GM21576 (cell line): Measurements from ENCODE around the gene RANBP1.
"Not testable (repeated sequence)": the region's sequence is repeated elsewhere in the genome, so short reads cannot be mapped to it uniquely, and the experiment has no call there.

Experiments used
- ATAC-seq: cut with Tn5 transposase; IDR thresholded peaks from one replicate; pipeline ENCODE4 v1.9.1; 2021; ENCODE audit warnings: mild to moderate bottlenecking, moderate library complexity; ENCODE audit not compliant: unreplicated experiment

The RANBP1 gene

DNA sequence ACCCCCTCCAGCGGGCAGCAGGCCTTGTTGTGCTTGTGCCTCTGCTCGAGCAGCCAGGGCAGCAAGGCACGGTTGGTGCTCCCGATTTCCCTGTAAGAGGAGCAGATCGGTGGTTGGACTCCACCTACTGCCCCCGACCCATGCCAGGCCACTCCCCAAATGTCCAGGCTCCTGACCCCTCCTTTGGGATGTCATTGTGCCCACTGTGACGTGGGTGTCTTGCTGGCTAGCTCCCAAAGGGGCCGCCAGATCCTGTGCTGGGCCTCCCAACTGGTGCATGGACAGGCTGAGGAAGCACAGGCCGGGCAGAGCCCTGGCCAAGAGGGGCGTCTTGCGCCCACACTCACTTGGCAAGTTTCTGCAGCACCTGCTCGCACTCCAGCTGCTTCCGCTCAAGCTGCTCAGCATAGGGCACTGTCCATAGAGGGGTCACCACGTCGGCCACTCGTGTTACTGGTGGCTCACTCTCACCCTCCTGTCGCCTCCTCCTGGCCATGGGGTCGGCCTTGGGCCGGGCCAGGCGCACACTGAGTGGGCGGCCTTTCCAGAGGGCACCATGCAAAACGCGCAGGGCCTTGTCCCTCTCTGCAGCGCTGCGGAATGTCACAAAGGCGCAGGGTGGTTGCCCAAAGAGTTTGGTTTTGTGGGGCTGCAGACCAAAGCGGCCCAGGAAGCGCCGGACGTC, at the start of gene RANBP1:
Gene RANBP1 (plus strand): TSS at position 414 of the 685 bp plus-strand sequence. CDS start 81 bp downstream, at position 495.
- ATAC-seq, result no peak

DNA sequence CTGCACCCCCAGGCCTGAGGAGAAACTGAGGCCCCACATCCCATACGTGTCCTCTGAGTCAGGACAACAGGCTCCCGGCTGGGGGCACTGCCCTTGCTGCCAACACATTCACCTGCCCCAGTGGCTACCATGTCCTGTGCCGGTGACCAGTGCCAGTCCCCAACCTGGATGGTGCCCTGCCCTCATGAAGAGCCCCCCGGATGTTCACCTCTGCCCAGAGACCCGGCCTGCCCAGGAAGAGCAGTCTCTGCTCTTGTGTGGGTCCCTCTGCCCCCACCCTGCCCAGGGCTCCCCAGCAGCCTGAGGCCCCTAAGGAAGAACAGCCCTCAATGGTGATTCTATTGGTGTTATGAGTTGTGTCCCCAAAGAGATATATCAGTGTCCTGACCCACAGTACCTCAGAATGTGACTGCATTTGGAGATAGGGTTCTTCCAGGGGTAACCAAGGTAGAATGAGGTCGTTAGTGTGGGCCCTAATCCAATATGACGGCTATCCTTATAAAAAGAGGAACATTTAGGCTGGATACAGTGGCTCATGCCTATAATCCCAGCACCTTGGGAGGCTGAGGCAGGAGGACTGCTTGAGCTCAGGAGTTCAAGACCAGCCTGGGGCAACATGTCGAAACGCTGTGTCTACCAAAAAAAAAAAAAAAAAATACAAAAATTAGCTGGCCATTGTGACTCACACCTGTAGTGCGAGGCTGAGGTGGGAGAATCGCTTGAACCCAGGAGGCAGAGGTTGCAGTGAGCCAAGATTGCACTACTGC, 49.1 kb upstream of the RANBP1 start:
- ATAC-seq, result no peak

DNA sequence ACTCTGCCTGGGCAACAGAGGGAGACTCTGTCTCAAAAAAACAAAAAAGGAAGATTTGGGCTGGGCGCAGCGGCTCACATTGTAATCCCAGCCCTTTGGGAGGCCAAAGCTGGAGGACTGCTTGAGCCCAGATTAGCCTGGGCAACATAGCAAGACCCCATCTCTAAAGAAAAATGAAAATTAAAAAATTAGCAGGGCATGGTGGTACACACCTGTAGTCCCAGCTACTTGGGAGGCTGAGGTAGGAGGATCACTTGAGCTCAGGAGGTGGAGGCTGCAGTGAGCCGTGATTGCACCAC, 48.6 kb upstream of the RANBP1 start:
- ATAC-seq, result not testable (repeated sequence)

DNA sequence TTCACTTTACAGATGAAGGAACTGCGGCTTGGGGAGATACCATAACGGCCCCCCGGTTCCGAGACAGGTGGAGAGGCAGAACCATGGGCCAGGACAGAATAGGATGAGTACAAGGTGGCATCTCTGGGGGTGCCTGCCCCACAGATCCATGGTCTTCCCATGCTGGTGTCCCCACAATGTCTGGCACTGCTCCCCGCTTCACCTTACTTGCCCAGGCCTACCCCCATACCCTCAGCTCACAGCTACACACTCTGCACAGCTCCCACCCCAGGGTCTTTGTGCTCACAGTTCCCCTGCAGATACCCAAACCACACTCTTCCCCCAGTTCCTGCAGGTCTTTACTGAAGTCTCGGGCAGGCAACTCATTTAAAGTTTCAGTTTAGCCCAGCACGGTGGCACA, 47.3 kb upstream of the RANBP1 start:
- no peak for ATAC-seq

DNA sequence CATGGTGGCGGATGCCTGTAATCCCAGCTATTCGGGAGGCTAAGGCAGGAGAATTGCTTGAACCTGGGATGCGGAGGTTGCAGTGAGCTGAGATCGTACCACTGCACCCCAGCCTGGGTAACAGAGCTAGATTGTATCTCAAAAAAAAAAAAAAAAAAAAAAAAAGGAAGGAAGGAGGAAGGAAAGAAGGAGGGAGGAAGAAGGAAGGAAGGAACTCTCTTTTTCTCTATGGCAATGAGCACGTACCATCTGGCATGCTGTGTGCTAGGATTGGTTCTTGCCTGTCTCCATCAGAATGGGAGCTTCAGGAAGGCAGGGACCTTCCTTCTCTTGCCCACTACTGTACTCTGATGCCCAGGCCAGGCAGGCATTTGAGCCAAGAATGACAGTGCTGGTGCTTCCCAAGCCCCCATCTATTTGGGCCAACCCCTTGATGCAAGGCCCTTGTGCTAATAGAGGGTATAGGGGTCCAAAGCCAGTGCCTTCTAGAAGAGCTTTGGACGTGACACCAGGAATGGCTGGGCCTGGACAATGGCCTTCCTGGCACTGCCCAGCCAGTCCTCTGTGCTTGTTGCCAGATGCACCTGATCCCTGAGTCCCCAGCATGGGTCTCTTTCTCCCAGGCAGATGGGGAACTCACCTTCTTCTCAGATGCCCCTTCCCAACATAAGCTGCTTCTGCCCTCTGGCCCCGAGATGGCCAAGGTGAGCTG, 46.4 kb upstream of the RANBP1 start:
- no peak for ATAC-seq

DNA sequence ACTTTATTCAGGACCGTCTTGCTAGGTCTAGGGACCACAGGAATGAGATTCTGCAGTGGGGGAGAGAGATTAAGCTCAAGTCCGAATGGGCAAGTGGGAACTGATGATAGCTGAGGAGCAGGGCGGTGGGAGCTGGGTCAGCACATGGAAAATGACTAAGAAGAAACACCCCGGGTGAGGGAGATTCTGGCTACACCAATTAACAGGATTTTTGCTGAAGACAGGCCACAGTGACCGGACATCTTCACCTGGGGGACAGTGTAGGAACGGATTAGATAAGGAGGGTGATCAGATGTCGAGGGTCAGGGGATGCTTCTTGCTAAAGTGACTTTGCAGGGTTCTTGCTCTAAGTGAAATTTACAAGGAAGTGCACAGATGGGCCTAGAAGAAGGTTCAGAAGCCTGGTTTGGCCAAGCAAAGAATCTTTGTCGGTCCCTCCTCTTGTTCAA, 44.4 kb upstream of the RANBP1 start:
- ATAC-seq, result no peak

DNA sequence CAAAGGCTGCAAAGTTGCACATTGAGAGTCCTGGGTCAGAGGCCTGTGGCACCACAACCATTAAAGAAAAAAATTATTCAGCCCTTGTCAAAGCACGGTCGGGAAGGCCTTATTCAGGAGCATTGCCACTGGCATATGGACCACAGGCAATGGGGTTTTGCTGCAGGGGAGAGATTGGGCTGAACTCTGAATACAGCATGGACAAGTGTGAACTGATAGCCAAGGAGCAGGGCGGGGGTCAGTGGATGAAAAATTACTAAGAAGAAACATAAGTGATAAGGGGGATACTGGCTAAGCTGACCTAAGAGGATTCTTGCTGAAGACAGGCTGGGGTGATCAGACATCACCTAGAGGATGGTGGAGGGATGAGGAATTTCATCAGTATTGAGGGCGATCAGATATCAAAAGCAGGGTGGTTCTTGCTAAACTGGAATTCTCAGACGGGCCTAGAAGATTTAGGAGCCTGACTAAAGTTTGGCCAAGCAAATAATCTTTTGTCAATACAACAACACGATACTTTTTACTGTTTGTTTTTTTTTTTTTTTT, 39.2 kb upstream of the RANBP1 start:
- ATAC-seq, result no peak

DNA sequence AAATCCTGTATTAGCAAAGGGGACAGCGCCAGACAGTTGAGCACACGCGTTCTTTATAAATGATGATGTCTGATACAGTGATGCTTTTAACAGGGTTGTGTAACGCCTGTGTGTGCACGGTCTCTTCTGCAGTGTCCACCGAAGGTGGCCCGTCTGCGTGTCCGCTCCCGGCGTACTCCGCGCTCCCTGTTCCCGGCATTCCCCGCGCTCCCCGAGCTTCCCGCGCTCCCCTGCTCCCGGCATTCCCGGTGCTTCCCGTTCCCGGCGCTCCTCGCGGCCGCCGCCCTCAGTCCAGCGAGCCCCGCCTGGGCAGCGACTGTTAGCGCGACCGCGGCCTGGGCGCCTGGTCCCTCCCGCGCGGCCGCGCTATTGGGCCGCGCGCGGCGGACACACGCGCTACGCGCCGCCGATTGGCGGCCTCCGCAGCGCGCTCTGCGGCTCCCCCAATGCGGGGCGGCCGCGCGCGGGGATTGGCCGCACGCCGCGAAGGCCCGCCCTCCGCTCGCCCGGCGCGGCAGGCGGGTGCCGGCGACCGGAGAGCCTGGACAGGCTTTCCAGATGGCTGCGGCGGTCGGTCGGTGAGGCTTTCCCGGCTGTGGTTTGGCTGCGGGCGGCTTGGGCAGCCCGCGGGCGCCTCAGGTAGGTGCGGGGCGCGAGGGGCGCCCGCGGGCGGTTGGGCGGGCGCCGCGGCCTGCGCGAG, 36.0 kb upstream of the RANBP1 start, which contains the start of gene DGCR8:
Gene DGCR8 (plus strand): TSS at position 497 of the 700 bp plus-strand sequence. CDS start 5,723 bp downstream, outside the sequence.
- ATAC-seq, result peak; percentile 81

DNA sequence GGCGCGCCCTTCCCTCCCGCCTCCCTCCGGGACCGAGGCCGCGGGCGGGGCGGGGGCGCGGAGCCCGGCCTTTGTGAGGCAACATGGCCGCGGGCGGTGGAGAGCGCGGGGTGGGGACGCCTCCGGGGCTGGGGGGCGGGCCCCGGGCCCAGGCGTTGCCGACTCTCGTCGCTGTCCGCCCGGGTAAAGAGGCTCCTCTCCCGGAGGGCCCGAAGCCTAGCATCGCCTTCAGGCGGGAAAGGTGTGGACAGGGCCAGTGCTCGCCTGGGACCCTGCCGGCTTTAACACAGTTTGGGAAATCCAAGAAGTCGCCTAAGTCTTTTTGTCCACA, 35.5 kb upstream of the RANBP1 start:
- peak; percentile 52 for ATAC-seq

DNA sequence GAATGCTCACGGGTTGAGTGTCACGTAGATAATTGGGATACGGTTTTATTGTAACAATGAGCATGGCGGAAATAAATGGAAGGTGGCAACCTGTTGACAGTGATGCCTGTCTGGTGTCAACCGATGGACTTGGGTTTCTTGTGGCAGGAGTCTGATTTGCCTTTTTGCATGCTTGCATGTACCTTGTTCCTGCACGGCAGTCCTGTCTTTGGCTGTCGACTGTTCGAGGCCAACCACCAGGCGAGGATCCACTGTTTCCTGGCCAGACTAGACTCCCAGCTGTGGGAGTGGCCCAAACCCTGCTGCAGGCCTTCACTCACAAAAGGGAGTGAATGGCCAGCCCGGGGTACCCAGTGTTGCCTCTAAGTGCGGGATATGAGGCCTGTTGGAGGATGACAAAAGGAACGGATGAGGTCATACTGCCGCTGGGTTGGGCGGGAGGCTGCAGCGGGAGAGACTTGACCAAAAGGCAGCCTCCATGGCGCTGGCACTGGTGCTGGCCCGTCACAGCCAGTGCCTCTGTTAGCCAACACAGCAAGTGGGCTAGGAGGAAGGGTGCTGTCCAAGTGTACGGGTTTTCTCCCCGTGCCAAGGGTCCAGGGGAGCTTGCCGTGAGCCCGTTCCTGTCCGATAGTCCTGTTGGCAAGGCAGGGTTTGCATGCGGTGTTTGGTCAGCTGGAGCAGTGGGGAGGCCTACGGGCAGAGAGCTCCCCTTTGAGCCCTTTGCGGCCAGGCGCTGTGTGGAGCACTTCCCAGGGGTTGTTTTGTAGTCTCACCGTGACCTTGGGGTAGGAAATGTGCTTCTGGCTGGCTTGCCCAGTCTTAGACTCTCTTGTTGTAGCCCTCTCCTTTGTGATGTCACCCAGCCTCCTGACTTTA, 34.9 kb upstream of the RANBP1 start:
- ATAC-seq, result no peak

DNA sequence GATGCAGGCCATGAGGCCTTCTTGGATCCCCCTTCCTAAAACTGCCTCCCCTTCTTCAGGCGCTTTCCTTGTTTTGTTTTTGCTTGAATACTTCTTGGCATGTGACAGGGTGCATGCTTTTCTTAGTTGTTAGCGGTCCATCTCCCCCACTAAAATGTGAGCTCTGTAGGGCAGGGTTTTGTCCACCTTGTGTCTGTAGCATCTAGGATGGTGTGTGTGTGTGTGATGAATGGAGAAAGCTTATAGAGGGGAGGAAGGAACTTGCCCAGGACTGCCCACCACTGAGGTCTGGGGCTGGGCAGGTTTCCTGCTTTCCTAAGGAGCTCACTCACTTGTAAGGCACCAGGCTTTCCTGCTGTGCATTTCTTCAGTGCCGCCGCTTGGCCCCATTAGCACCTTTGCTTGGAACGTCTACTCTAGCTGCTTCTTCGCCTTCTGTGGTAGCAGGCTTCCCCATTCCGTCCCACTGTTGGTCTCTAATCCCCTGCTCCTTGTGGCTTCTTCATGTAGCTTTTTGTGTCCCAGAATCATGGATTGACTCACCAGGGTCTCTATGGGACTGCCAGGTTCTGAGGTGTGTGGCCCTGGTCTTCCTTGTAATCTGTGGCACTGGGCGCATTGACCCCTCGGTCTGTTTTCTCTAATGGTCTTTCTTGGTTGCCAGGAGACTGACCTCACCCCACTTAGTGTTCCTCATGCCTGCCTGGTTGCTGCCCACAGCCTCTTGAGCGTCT, 32.6 kb upstream of the RANBP1 start:
- ATAC-seq, result no peak

DNA sequence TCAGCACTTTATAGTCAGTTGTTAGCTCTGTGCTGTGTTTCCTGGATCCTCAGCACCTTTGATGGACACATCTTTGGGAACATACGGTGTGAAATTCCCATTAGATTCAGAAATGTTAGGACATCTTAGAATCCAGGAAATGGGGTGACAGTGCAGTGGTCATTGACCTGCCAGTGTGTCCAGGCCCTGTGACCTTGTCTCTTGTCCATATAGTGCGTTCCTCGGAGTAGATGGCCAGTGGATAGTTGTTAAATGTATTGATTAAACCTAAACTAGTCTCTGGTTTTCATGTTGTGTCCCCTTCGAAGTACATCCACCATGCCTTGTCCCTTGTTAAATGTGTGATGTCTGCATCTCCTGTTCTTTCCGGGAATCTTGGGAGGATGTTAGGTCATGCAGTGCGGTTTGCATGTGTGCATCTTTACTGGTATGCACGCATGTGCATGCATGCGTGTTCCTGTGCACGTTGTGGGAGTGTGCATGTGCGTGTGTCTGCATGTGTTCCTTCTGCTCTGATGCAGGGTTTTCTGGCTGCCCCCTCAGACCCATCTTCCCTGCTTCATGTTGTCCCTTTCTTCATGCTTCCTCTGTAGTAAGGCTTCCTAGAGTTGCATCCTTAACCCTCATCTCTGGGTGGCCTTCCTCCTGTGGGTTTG, 31.9 kb upstream of the RANBP1 start:
- ATAC-seq, result no peak

DNA sequence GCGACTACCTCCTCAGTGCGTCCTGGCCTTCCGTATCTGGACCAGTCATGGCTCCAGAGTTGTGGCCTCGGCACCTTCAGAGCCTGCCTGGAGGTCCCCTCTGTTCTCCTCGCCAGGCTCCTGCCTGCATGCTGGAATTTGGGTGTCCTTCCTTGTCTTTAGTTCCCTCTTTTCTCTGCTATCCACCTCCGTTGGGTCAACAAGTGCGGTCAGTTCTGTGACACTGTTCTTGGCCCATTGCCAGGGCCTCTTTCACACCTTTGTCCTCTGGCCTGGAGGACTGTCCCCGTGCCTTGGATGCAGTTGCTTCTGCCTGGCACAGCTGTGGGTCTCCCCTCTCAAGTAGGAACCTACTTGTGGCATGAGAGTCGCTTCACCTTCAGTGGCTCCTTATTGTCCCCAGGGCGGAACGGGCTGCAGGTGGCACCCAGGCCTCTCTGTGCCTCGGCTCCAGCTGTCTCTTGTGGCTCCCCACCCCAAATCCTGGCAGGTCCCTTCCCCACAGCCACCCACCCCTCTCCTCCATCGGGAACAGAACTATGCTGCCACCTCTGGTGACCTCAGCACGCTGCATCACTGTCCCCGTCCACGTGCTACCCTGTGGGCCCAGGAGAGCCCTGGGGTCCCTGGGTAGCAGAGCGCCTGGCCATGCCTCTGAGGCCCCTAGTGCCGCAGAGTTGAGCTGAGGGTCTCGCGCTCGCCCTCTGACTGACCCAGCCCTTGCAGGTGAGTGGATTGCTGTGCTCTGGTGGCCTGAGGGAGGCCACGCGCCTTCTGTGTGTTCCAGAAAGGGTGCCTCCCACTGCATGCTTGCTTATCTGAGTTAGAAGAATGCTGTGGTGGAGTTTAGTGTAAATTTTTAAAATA, 31.1 kb upstream of the RANBP1 start:
- ATAC-seq, result no peak

DNA sequence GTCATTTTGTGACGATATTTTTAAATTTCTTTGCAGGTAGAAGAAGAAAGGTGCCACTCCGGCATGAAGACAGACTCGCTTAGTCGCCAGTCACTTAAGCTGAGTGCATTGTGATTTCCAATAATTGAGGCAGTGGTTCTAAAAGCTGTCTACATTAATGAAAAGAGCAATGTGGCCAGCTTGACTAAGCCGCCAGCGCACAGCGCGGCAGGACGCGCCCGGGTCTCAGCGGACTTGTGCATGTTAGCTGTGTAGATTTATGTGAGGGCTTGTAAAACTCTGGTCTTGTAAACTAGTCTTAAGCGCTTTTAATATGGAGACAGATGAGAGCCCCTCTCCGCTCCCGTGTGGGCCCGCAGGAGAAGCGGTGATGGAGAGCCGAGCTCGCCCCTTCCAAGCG, 30.3 kb upstream of the RANBP1 start:
- no peak for ATAC-seq

DNA sequence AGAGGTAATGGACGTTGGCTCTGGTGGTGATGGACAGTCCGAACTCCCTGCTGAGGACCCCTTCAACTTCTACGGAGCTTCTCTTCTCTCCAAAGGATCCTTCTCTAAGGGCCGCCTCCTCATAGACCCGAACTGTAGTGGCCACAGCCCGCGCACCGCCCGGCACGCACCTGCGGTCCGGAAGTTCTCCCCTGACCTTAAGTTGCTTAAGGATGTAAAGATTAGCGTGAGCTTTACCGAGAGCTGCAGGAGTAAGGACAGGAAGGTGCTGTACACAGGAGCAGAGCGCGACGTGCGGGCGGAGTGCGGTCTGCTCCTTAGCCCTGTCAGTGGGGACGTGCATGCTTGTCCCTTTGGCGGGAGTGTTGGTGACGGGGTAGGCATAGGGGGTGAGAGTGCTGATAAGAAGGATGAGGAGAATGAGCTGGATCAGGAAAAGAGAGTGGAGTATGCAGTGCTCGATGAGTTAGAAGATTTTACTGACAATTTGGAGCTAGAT, 29.8 kb upstream of the RANBP1 start:
- no peak for ATAC-seq

DNA sequence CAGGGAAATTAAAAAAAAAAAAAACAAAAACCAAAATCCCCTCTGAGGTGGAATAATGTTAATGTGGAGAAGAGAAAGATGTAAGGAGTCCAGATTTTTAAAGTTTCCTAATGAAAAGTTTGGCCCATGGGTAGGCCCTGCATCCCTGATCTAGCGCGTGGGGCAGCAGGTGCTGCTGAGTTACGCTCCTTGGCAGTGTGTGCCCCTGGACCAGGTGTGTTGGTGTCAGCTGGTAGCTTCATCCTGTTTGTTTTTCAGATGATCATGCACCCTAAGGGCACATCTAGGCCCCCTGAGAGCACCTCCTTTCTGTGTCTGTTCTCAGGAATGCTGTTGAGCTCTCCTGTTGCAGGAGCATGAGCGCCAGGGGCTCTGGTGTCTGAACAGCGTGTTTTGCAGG, 29.1 kb upstream of the RANBP1 start:
- no peak for ATAC-seq

DNA sequence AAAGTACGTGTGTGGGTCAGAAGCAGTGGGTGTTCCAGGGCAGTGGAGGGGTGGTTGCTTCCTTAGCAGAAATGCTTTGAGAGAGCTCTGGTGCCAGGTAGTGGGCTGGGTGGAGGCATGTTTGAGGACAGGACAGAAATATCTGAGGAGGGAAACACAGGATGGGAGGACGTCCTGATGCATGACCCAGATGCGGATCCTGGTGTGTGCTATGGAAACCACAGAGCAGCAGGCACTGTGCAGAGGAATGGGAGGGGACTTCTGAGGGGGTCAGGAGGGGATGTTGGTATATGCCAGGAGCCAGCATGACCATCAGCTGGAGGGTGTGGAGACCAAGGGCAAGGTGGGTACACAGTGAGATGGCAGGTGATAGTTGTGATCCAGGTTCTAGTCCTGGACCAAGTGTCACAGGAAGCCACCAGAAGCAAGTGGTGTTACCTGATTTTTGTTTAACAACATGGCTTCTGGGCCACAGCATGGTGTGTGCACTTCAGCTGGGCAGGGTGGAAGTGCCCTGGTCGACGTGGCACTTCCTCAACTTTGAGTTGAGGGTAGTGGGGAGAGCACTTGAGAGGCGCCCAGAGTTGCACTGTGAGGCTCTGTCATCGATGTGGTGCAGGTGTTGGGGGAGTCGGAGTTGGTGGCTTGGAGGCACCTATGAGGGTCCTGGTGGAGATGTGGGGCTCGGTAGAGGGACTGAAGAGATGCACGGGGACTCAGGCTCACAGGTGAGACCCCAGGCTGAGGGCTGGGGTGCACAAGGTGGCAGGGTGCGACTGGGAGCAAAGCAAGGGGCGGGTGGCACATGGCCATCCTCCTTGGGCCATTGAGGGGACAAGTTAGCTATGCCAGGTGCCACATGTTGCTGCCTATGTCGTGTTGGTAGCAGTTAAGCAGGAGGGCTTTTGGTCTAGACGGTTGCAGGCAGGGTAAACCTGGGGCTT, 28.3 kb upstream of the RANBP1 start:
- ATAC-seq, result no peak
